ENCODE results near the gene VIL1.

Gene VIL1

GRCh38 chr2:218500501-218501060, 81.7 kb downstream of the VIL1 start:
- ChIA-PET POLR2A (no interaction called here), CTCF (no interaction called here)
- DNase-seq (ENCODE audit: low read depth, low spot score): no peak
- no peak overlapping the region for H3K4me3 ChIP-seq (ENCODE audit: low read depth, low read length)
- TF ChIP-seq, protein P1, sequence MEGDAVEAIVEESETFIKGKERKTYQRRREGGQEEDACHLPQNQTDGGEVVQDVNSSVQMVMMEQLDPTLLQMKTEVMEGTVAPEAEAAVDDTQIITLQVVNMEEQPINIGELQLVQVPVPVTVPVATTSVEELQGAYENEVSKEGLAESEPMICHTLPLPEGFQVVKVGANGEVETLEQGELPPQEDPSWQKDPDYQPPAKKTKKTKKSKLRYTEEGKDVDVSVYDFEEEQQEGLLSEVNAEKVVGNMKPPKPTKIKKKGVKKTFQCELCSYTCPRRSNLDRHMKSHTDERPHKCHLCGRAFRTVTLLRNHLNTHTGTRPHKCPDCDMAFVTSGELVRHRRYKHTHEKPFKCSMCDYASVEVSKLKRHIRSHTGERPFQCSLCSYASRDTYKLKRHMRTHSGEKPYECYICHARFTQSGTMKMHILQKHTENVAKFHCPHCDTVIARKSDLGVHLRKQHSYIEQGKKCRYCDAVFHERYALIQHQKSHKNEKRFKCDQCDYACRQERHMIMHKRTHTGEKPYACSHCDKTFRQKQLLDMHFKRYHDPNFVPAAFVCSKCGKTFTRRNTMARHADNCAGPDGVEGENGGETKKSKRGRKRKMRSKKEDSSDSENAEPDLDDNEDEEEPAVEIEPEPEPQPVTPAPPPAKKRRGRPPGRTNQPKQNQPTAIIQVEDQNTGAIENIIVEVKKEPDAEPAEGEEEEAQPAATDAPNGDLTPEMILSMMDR (IDR thresholded peaks at IDR 0.05; ENCODE audit: insufficient read depth, low read length, missing control alignments): no peak

GRCh38 chr2:218501665-218502064, 82.7 kb downstream of the VIL1 start:
- TF ChIP-seq, protein P1 (IDR thresholded peaks at IDR 0.05; ENCODE audit: insufficient read depth, low read length, missing control alignments): no peak
- ChIA-PET POLR2A (no interaction called here), CTCF (interaction anchor here (1.1 kb wide), 1 partner anchor 48 kb away, joined by 3 read pairs; no protein-coding TSS in a partner anchor)
- H3K4me3 ChIP-seq (ENCODE audit: low read depth, low read length): no peak overlapping the region
- peak; percentile 52 for DNase-seq (ENCODE audit: low read depth, low spot score)
